H1 (cell line): Measurements from ENCODE around the gene CCT3. TPM values are rescaled to one million over a fixed set of nuclear protein-coding genes. Genes with fewer than 3 reads are reported as not detected.

Experiments
- CTCF ChIA-PET: fragments of 300-600 bp; sonication (Branson Sonifier 250); formaldehyde crosslinking; loops from one replicate; lab custom pipeline; 2021; ENCODE audit not compliant: partially characterized antibody; lab: Charles Lee
- POLR2A ChIA-PET: fragments of 300-600 bp; sonication (Branson Sonifier 250); formaldehyde crosslinking; loops from one replicate; lab custom pipeline; 2021; ENCODE audit warnings: inconsistent platforms; ENCODE audit not compliant: partially characterized antibody; lab: Charles Lee
- DNase-seq, 2 experiments: peaks; one replicate each; pipeline versions ENCODE4 v3.0.0 to v3.0.0-alpha.2; 2010 to 2022; ENCODE audit warnings: low spot score in 2 of 2, low read depth in 1 of 2, mixed read lengths in 1 of 2
- FAIRE-seq: peaks from 2 replicates; lab custom pipeline; 2011; peaks lifted over from hg19 to GRCh38; lab: Jason Lieb, UNC
- H2AFZ ChIP-seq: 2 replicates; pipeline ENCODE4 v1.8.1; 2012; ENCODE audit warnings: low read length, inconsistent platforms
- H2AK5ac ChIP-seq: 2 replicates; pipeline ENCODE4 v1.6.1; 2013; ENCODE audit warnings: low read depth, low read length
- H2BK120ac ChIP-seq: replicated peaks from 2 replicates; pipeline ENCODE3; 2013; ENCODE audit warnings: low read depth, low read length, inconsistent platforms
- H2BK12ac ChIP-seq: 2 replicates; pipeline ENCODE4 v1.6.1; 2013; ENCODE audit warnings: low read depth, low read length
- H2BK15ac ChIP-seq: 2 replicates; pipeline ENCODE4 v1.6.1; 2013; ENCODE audit warnings: low read length
- H2BK20ac ChIP-seq: 2 replicates; pipeline ENCODE4 v1.6.1; 2013; ENCODE audit warnings: low read length
- H2BK5ac ChIP-seq: 2 replicates; pipeline ENCODE4 v1.6.1; 2013; ENCODE audit warnings: low read depth, low read length
- H3K14ac ChIP-seq: 2 replicates; pipeline ENCODE4 v1.6.1; 2013; ENCODE audit warnings: inconsistent platforms; ENCODE audit not compliant: insufficient read length
- H3K18ac ChIP-seq: 2 replicates; pipeline ENCODE4 v1.6.1; 2013; ENCODE audit warnings: low read length; ENCODE audit errors: extremely low read depth
- H3K23ac ChIP-seq: 2 replicates; pipeline ENCODE4 v1.6.1; 2013; ENCODE audit warnings: inconsistent platforms; ENCODE audit not compliant: insufficient read length
- H3K23me2 ChIP-seq: 2 replicates; pipeline ENCODE4 v1.6.1; 2013; ENCODE audit warnings: low read depth, low read length
- H3K27ac ChIP-seq: 2 replicates; pipeline ENCODE4 v1.6.1; 2011; ENCODE audit warnings: low read depth, low read length, inconsistent platforms
- H3K27me3 ChIP-seq, 4 experiments: replicated peaks in 1 of 4; 1 replicate in 1 of 4; 2 replicates in 3 of 4; pipeline versions ENCODE4 v1.6.1 to v1.8.1; 2011 to 2013; ENCODE audit warnings: low read length in 3 of 4, mild to moderate bottlenecking in 3 of 4, inconsistent platforms in 2 of 4, mixed read lengths in 2 of 4, moderate library complexity in 1 of 4; ENCODE audit not compliant: control insufficient read depth in 3 of 4, insufficient read depth in 3 of 4; ENCODE audit errors: extremely low read depth in 1 of 4
- H3K36me3 ChIP-seq, 4 experiments: 2 replicates each; pipeline versions ENCODE4 v1.6.1 to v1.8.1; 2011 to 2013; ENCODE audit warnings: mild to moderate bottlenecking in 4 of 4, low read length in 3 of 4, moderate library complexity in 2 of 4, control low read depth in 1 of 4, inconsistent platforms in 1 of 4; ENCODE audit not compliant: insufficient read depth in 4 of 4, control insufficient read depth in 2 of 4
- H3K4ac ChIP-seq: replicated peaks from 2 replicates; pipeline ENCODE3; 2013; ENCODE audit warnings: low read length, low read depth, mixed read lengths, inconsistent platforms; ENCODE audit not compliant: insufficient read length
- H3K4me1 ChIP-seq, 4 experiments: replicated peaks in 1 of 4; 1 replicate in 1 of 4; 2 replicates in 3 of 4; pipeline versions ENCODE4 v1.6.1 to v1.8.1; 2011 to 2013; ENCODE audit warnings: low read length in 3 of 4, inconsistent platforms in 2 of 4, mixed read lengths in 1 of 4; ENCODE audit not compliant: insufficient read depth in 4 of 4, control insufficient read depth in 3 of 4
- H3K4me2 ChIP-seq, 2 experiments: 2 replicates each; pipeline versions ENCODE4 v1.6.1 to v1.8.1; 2011 to 2013; ENCODE audit warnings: low read depth in 2 of 2, low read length in 2 of 2, control low read depth in 1 of 2, inconsistent platforms in 1 of 2, mild to moderate bottlenecking in 1 of 2; ENCODE audit not compliant: insufficient read depth in 1 of 2
- H3K4me3 ChIP-seq, 4 experiments: fragments of 200-600, 300-600 bp in 1 of 4; sonication (generic), shearing (Covaris generic), sonication (Bioruptor Twin) in 1 of 4; 2 replicates each; pipeline versions ENCODE4 v1.5.1 to v1.8.1; 2011 to 2016; ENCODE audit warnings: low read length in 4 of 4, low read depth in 3 of 4, control low read depth in 2 of 4, inconsistent platforms in 2 of 4, mild to moderate bottlenecking in 2 of 4, mixed read lengths in 1 of 4, moderate library complexity in 1 of 4; ENCODE audit not compliant: insufficient read depth in 2 of 4; ENCODE audit errors: extremely low read depth in 1 of 4
- H3K56ac ChIP-seq: replicated peaks from 2 replicates; pipeline ENCODE3; 2013; ENCODE audit warnings: low read depth, mild to moderate bottlenecking, mixed read lengths, low read length, inconsistent platforms; ENCODE audit not compliant: insufficient read length
- H3K79me1 ChIP-seq: 2 replicates; pipeline ENCODE4 v1.6.1; 2013; ENCODE audit warnings: low read depth, low read length, control low read depth
- H3K79me2 ChIP-seq, 2 experiments: 2 replicates each; pipeline versions ENCODE4 v1.6.1 to v1.8.1; 2012 to 2013; ENCODE audit warnings: low read length in 2 of 2, mild to moderate bottlenecking in 2 of 2, inconsistent platforms in 1 of 2; ENCODE audit not compliant: insufficient read depth in 2 of 2, control insufficient read depth in 1 of 2
- H3K9ac ChIP-seq, 4 experiments: replicated peaks in 1 of 4; 1 replicate in 1 of 4; 2 replicates in 3 of 4; pipeline versions ENCODE4 v1.6.1 to v1.8.1; 2011 to 2013; ENCODE audit warnings: low read depth in 3 of 4, low read length in 3 of 4, control low read depth in 2 of 4, mild to moderate bottlenecking in 2 of 4, moderate library complexity in 2 of 4, inconsistent platforms in 1 of 4; ENCODE audit errors: extremely low read depth in 1 of 4
- H3K9me3 ChIP-seq, 2 experiments: 2 replicates each; pipeline versions ENCODE4 v1.6.1 to v1.8.1; 2012 to 2013; ENCODE audit warnings: mild to moderate bottlenecking in 2 of 2, moderate library complexity in 2 of 2, control low read depth in 1 of 2, inconsistent platforms in 1 of 2, low read depth in 1 of 2, low read length in 1 of 2, mixed read lengths in 1 of 2; ENCODE audit not compliant: insufficient read depth in 2 of 2
- H4K20me1 ChIP-seq, 2 experiments: replicated peaks in 1 of 2; 2 replicates each; pipeline versions ENCODE3 to v1.8.1; 2011 to 2013; ENCODE audit warnings: inconsistent platforms in 2 of 2, low read length in 2 of 2, mild to moderate bottlenecking in 1 of 2; ENCODE audit not compliant: insufficient read depth in 2 of 2, control insufficient read depth in 1 of 2
- H4K5ac ChIP-seq: 2 replicates; pipeline ENCODE4 v1.6.1; 2013; ENCODE audit warnings: low read length, low read depth, mixed read lengths, inconsistent platforms; ENCODE audit not compliant: insufficient read length
- H4K8ac ChIP-seq: 2 replicates; pipeline ENCODE4 v1.8.0; 2013; ENCODE audit warnings: mild to moderate bottlenecking, moderate library complexity, low read length, inconsistent platforms; ENCODE audit not compliant: insufficient read depth; ENCODE audit errors: extremely low read depth
- H4K91ac ChIP-seq: replicated peaks from 2 replicates; pipeline ENCODE3; 2013; ENCODE audit warnings: low read length, mixed read lengths, inconsistent platforms; ENCODE audit not compliant: insufficient read length
- ATF3 ChIP-seq: IDR thresholded peaks from 2 replicates; pipeline ENCODE4 v1.6.1; 2011; ENCODE audit warnings: low read depth, mild to moderate bottlenecking, low read length; ENCODE audit not compliant: insufficient read depth
- E2F6 ChIP-seq: IDR thresholded peaks from 2 replicates; pipeline ENCODE4 v1.6.1; 2012; ENCODE audit warnings: inconsistent platforms
- EGR1 ChIP-seq: IDR thresholded peaks from 2 replicates; pipeline ENCODE4 v1.6.1; 2011; ENCODE audit warnings: low read depth, low read length, borderline replicate concordance
- FOSL1 ChIP-seq: IDR thresholded peaks from 2 replicates; pipeline ENCODE4 v1.6.1; 2011; ENCODE audit warnings: mild to moderate bottlenecking, low read depth, low read length, moderate library complexity; ENCODE audit not compliant: insufficient read depth
- NANOG ChIP-seq: IDR thresholded peaks from 2 replicates; pipeline ENCODE4 v1.6.1; 2011; ENCODE audit warnings: low read length, low read depth, mild to moderate bottlenecking, inconsistent platforms; ENCODE audit not compliant: insufficient read depth, poor library complexity, severe bottlenecking
- RXRA ChIP-seq: IDR thresholded peaks from 2 replicates; pipeline ENCODE4 v1.6.1; 2011; ENCODE audit warnings: low read depth, mild to moderate bottlenecking, low read length, moderate library complexity; ENCODE audit not compliant: insufficient read depth
- SAP30 ChIP-seq: fragments of 300-600 bp; sonication (generic); IDR thresholded peaks from 2 replicates; pipeline ENCODE4 v1.7.1; 2012; ENCODE audit warnings: low read length, moderate library complexity, mild to moderate bottlenecking, inconsistent platforms; ENCODE audit not compliant: insufficient read depth, insufficient replicate concordance
- SP4 ChIP-seq: IDR thresholded peaks from 2 replicates; pipeline ENCODE4 v1.6.1; 2012; ENCODE audit warnings: low read length, inconsistent platforms
- SRF ChIP-seq: IDR thresholded peaks from 2 replicates; pipeline ENCODE4 v1.6.1; 2011; ENCODE audit warnings: mild to moderate bottlenecking, low read depth, low read length, moderate library complexity
- TAF7 ChIP-seq: optimal IDR thresholded peaks from 2 replicates; pipeline ENCODE3; 2011; ENCODE audit warnings: low read depth, mild to moderate bottlenecking, inconsistent platforms, low read length, moderate library complexity, borderline replicate concordance
- YY1 ChIP-seq: IDR thresholded peaks from 2 replicates; pipeline ENCODE4 v1.6.1; 2011; ENCODE audit warnings: low read depth, mild to moderate bottlenecking, low read length
- ZNF274 ChIP-seq: IDR thresholded peaks from 2 replicates; pipeline ENCODE4 v1.7.0; 2012; ENCODE audit warnings: low read length, borderline replicate concordance; ENCODE audit errors: extremely low read depth
- WGBS, 2 experiments: shearing (Covaris generic) in 1 of 2; methylation state at CpG; one replicate each; pipeline versions ENCODE4 v1.1.6 to v1.1.7; 2013 to 2015; ENCODE audit warnings: low lambda C conversion rate in 2 of 2, mixed read lengths in 2 of 2, inconsistent platforms in 1 of 2, low coverage in 1 of 2, missing lambda C conversion rate in 1 of 2; ENCODE audit not compliant: insufficient replicate concordance in 2 of 2, insufficient coverage in 1 of 2, insufficient read length in 1 of 2; ENCODE audit errors: extremely low coverage in 1 of 2, missing lambda C conversion rate in 1 of 2; 5-methylcytosine and 5-hydroxymethylcytosine counted together
- polyA plus RNA-seq, 7 experiments: library from polyadenylated mRNA; depleted of rRNA in 3 of 7; stranded (reverse) in 5 of 7; unstranded in 2 of 7; fragments of >200 nt in 5 of 7; fragments of 200-250 nt in 2 of 7; gene quantifications; 1 replicate in 5 of 7; 2 replicates in 1 of 7; 4 replicates in 1 of 7; pipeline versions ENCODE4 v1.2.1 to v1.2.3, GENCODE V29; 2011 to 2013; ENCODE audit warnings: missing spikeins in 2 of 7, mixed read lengths in 2 of 7
- total RNA-seq: library from RNA; stranded (reverse); fragmentation: NEBNext Ultra II Directional; extraction: Animal tissue kit (Norgen Biotek cat#: 25700); gene quantifications from 2 replicates; pipeline ENCODE4 v1.2.1, GENCODE V29; 2021

CCT3 gene
- total and polyA plus RNA-seq, 2 of the 8 experiments (the other 6 are each of a cell fraction or from before 2014, with no cell fraction given) = 431 to 480 TPM

GRCh38 chr1:156384007-156384406, 45.9 kb upstream of the CCT3 start:
- H3K4me3 ChIP-seq = no peak overlapping the region
- peaks cover 4% of the 10 kb centered on the region; the same call in 1 of the 2 replicates for H3K23me2 ChIP-seq
- no peak overlapping the region for H2BK12ac ChIP-seq
- H3K27me3 ChIP-seq = peaks cover 11 to 33% (median 30%) of the 10 kb centered on the region in 4 experiments
- H4K8ac ChIP-seq = no peak overlapping the region
- no peak overlapping the region for H3K4ac ChIP-seq
- no peak overlapping the region for H4K91ac ChIP-seq
- H2BK5ac ChIP-seq = no peak overlapping the region
- no peak overlapping the region for H3K18ac ChIP-seq
- 98% methylated on average over 3 of the region's 3 CpGs; no CpG with 5 or more reads in 1 of the 2 experiments for WGBS, 2 experiments
- H3K14ac ChIP-seq = no peak overlapping the region
- no peak overlapping the region for H2AFZ ChIP-seq
- H3K36me3 ChIP-seq = no peaks in the 10 kb centered on the region
- no peak overlapping the region for H2BK20ac ChIP-seq
- no peak overlapping the region for H3K27ac ChIP-seq
- H2BK15ac ChIP-seq = no peak overlapping the region; the same call in 1 of the 2 replicates
- H2AK5ac ChIP-seq = no peak overlapping the region
- DNase-seq (no peak), FAIRE-seq (no peak)
- H3K79me1 ChIP-seq = no peaks in the 10 kb centered on the region
- H3K4me2 ChIP-seq = no peak overlapping the region
- H3K9ac ChIP-seq = no peak overlapping the region
- H2BK120ac ChIP-seq = no peak overlapping the region
- peaks cover 4 to 14% (median 10%) of the 10 kb centered on the region in 4 experiments for H3K4me1 ChIP-seq
- POLR2A ChIA-PET = interaction anchor here (1.1 kb wide), 1 partner anchor 56 kb away, joined by 3 read pairs; no protein-coding TSS in a partner anchor
- no peaks in the 10 kb centered on the region for H3K9me3 ChIP-seq
- H3K56ac ChIP-seq = no peak overlapping the region
- CTCF ChIA-PET = interaction anchor here (0.6 to 26.1 kb wide), 13 partner anchors 10 to 379 kb away, joined by 3 to 574 read pairs (median 92); partner anchors contain the start of gene RHBG
- H4K5ac ChIP-seq = no peak overlapping the region
- H4K20me1 ChIP-seq = no peaks in the 10 kb centered on the region
- no peak overlapping the region for H3K23ac ChIP-seq
- H3K79me2 ChIP-seq = no peaks in the 10 kb centered on the region
- TF ChIP-seq EGR1 (no peak), SAP30 (no peak), FOSL1 (no peak), RXRA (no peak), YY1 (no peak), SP4 (no peak), SRF (no peak), ZNF274 (no peak), TAF7 (no peak), E2F6 (no peak), NANOG (no peak), ATF3 (no peak)
